Measurements from ENCODE around the gene SAT2. TPM values are rescaled to one million over a fixed set of nuclear protein-coding genes. Genes with fewer than 3 reads are reported as not detected.

Gene SAT2
- total and polyA plus RNA-seq, 10 of the 15 experiments (the other 5 are each of a cell fraction or from before 2014, with no cell fraction given) = 14.6 to 44.0 (median 27.9) TPM

DNA sequence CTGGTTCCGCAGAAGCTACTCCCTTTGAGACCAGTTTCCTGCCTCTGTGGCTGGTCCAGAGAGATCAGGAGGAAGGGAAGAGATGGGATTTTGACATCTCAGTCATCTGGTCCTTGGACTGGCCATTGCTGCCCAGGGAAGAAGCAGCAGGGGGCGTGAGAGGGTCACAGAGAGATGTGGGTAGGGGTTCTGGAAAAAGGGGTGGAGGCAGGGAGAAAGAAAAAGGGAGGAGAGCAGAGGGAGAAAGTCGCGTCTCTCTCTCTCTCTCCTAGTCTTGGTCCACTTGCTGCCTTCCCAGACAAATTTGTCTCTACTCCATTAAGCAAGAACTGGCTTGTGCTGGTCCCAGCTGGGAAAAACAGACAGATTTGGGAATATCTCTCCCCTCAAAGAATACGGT is 6.8 kb upstream of the SAT2 start (continued):
- TF ChIP-seq, protein P1, sequence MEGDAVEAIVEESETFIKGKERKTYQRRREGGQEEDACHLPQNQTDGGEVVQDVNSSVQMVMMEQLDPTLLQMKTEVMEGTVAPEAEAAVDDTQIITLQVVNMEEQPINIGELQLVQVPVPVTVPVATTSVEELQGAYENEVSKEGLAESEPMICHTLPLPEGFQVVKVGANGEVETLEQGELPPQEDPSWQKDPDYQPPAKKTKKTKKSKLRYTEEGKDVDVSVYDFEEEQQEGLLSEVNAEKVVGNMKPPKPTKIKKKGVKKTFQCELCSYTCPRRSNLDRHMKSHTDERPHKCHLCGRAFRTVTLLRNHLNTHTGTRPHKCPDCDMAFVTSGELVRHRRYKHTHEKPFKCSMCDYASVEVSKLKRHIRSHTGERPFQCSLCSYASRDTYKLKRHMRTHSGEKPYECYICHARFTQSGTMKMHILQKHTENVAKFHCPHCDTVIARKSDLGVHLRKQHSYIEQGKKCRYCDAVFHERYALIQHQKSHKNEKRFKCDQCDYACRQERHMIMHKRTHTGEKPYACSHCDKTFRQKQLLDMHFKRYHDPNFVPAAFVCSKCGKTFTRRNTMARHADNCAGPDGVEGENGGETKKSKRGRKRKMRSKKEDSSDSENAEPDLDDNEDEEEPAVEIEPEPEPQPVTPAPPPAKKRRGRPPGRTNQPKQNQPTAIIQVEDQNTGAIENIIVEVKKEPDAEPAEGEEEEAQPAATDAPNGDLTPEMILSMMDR (IDR thresholded peaks at IDR 0.05 in 2 of 3, conservative IDR thresholded peaks at IDR 0.05 in 1 of 3; ENCODE audit: control insufficient read depth in 2 of 3, extremely low read depth in 1 of 3, insufficient read depth in 1 of 3, low read depth in 3 of 3, low read length in 3 of 3) = peak; percentile 23 to 46 (median 33); a peak in 5 of 6 replicates
- TF ChIP-seq TAF1 (IDR thresholded peaks at IDR 0.05; ENCODE audit: borderline replicate concordance, low read depth, low read length) = no peak
- TF ChIP-seq, protein P2, sequence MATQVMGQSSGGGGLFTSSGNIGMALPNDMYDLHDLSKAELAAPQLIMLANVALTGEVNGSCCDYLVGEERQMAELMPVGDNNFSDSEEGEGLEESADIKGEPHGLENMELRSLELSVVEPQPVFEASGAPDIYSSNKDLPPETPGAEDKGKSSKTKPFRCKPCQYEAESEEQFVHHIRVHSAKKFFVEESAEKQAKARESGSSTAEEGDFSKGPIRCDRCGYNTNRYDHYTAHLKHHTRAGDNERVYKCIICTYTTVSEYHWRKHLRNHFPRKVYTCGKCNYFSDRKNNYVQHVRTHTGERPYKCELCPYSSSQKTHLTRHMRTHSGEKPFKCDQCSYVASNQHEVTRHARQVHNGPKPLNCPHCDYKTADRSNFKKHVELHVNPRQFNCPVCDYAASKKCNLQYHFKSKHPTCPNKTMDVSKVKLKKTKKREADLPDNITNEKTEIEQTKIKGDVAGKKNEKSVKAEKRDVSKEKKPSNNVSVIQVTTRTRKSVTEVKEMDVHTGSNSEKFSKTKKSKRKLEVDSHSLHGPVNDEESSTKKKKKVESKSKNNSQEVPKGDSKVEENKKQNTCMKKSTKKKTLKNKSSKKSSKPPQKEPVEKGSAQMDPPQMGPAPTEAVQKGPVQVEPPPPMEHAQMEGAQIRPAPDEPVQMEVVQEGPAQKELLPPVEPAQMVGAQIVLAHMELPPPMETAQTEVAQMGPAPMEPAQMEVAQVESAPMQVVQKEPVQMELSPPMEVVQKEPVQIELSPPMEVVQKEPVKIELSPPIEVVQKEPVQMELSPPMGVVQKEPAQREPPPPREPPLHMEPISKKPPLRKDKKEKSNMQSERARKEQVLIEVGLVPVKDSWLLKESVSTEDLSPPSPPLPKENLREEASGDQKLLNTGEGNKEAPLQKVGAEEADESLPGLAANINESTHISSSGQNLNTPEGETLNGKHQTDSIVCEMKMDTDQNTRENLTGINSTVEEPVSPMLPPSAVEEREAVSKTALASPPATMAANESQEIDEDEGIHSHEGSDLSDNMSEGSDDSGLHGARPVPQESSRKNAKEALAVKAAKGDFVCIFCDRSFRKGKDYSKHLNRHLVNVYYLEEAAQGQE (IDR thresholded peaks at IDR 0.05; ENCODE audit: low read depth, low read length) = no peak
- TF ChIP-seq RAD21 (IDR thresholded peaks at IDR 0.05; ENCODE audit: insufficient read depth, low read depth, low read length) = peak; percentile 47; the same call in 1 of the 2 replicates

DNA sequence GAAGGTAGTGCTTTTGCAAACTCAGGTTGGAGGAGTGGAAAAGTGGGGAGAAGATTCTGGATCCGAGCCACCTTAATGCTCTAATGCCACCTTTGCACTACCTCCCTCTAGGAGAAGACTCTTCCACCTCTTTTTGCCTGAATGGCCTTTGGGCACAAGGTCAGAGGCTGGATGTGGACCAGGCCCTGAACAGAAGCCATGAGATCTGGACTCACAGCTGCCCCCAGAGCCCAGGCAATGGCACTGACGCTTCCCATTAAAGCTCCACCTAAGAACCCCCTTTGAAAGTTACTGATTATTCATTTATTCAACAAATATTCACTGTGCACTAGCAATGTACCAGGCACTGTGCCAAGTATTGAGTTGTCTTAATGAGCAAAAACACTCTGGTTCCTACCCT is 5.5 kb upstream of the SAT2 start:
- no peak for TF ChIP-seq IKZF2 (IDR thresholded peaks at IDR 0.05)
- TF ChIP-seq, protein P1 (IDR thresholded peaks at IDR 0.05 in 2 of 3, conservative IDR thresholded peaks at IDR 0.05 in 1 of 3; ENCODE audit: control insufficient read depth in 2 of 3, extremely low read depth in 1 of 3, insufficient read depth in 1 of 3, low read depth in 3 of 3, low read length in 3 of 3) = 0 out of 6 replicates have a peak, but pooled peaks of 1 of the 3 experiments have one; percentile 2
- no peaks in the 10 kb centered on the region for H4K20me1 ChIP-seq (ENCODE audit: control insufficient read depth, insufficient read depth)
- DNase-seq (ENCODE audit: low read depth, low spot score) (no peak), ATAC-seq (peak; percentile 51), FAIRE-seq (no peak)
- ChIA-PET RAD21 (ENCODE audit: unreplicated experiment) (interaction anchor here (2.0 kb wide), 1 partner anchor 54 kb away, joined by 30 read pairs; the partner anchor contains the start of genes TP53 and WRAP53), POLR2A (interaction anchor here (3.9 kb wide), 1 partner anchor 54 kb away, joined by 22 read pairs; the partner anchor contains the start of genes TP53 and WRAP53), SMC1A (ENCODE audit: uncharacterized antibody, unreplicated experiment) (interaction anchor here (1.6 to 1.7 kb wide), 2 partner anchors 52 to 55 kb away, joined by 8 to 20 read pairs; partner anchors contain the start of genes TP53 and WRAP53), CTCF (interaction anchor here (0.6 to 8.2 kb wide), 16 partner anchors 9 to 427 kb away, joined by 3 to 128 read pairs (median 4); partner anchors contain the start of genes FXR2, TP53 and WRAP53)
- H3K27ac ChIP-seq (ENCODE audit: control insufficient read depth, insufficient read depth) = no peak overlapping the region
- H3K4me3 ChIP-seq = no peak overlapping the region
- H3K4me2 ChIP-seq (ENCODE audit: control insufficient read depth, insufficient read depth) = no peak overlapping the region
- H3K79me2 ChIP-seq (ENCODE audit: control insufficient read depth, insufficient read depth, low read length) = no peaks in the 10 kb centered on the region
- H3K9me3 ChIP-seq (replicated peaks; ENCODE audit: control insufficient read depth, insufficient read depth, low read length) = no peaks in the 10 kb centered on the region
- WGBS (ENCODE audit: insufficient coverage, insufficient replicate concordance, low lambda C conversion rate, missing lambda C conversion rate) = 30% methylated on average over 2 of the region's 2 CpGs
- H2AFZ ChIP-seq (ENCODE audit: control insufficient read depth, low read depth, low read length) = peak overlapping the region; percentile 69
- in situ Hi-C loops (cut with MboI) (no loop called here), intact Hi-C loops (cut with micrococcal nuclease; ENCODE audit: unreplicated experiment) (loop anchor here (5.0 kb wide), 1 partner anchor 44 kb away; no protein-coding TSS in a partner anchor)
- BruUV-seq (replicated peaks) = no TSS peak
- H3K36me3 ChIP-seq (ENCODE audit: control insufficient read depth in 2 of 2, insufficient read depth in 2 of 2, low read length in 1 of 2) = no peaks in the 10 kb centered on the region
- H3K4me1 ChIP-seq (ENCODE audit: control insufficient read depth, insufficient read depth, low read length) = no peaks in the 10 kb centered on the region
- H3K27me3 ChIP-seq (replicated peaks in 1 of 2; ENCODE audit: control insufficient read depth in 2 of 2, insufficient read depth in 2 of 2, low read length in 1 of 2) = no peaks in the 10 kb centered on the region
- no peak overlapping the region for H3K9ac ChIP-seq (ENCODE audit: control insufficient read depth, insufficient read depth, low read length)

All from GM12878 (cell line).